PC-9 (cell line): ENCODE results near the gene PSMD1. TPM values are rescaled to one million over a fixed set of nuclear protein-coding genes. Genes with fewer than 3 reads are reported as not detected.

Experiments
- BruUV-seq: library from RNA; stranded (reverse); fragments of 400-500 nt; replicated peaks from 2 replicates; lab custom pipeline; 2021; lab: Mats Ljungman, UMichigan
- CTCF ChIA-PET: fragments of 300-600 bp; sonication (Branson Sonifier 250); formaldehyde crosslinking; loops from one replicate; lab custom pipeline; 2022; ENCODE audit warnings: antibody characterized with exemption; lab: Charles Lee
- POLR2A ChIA-PET: fragments of 300-600 bp; sonication (Branson Sonifier 250); formaldehyde crosslinking; loops from one replicate; lab custom pipeline; 2022; ENCODE audit warnings: antibody characterized with exemption; ENCODE audit not compliant: unreplicated experiment; lab: Charles Lee
- DNase-seq, 2 experiments: peaks; one replicate each; pipeline versions ENCODE4 v3.0.0 to v3.0.0-alpha.2; 2015 to 2022; ENCODE audit warnings: mixed read lengths in 1 of 2
- H2AFZ ChIP-seq: fragments of 200-600 bp; sonication (generic); 2 replicates; pipeline ENCODE4 v1.8.1; 2017; ENCODE audit warnings: antibody characterized with exemption
- H3F3A ChIP-seq: fragments of 200-600 bp; sonication (generic); 2 replicates; pipeline ENCODE4 v1.8.1; 2017; ENCODE audit warnings: antibody characterized with exemption, mild to moderate bottlenecking, low read depth; ENCODE audit not compliant: insufficient read depth
- H3K27ac ChIP-seq: fragments of 200-600 bp; sonication (generic); 2 replicates; pipeline ENCODE4 v1.6.1; 2016; ENCODE audit warnings: mixed run types
- H3K27me3 ChIP-seq: fragments of 200-600 bp; sonication (generic); 2 replicates; pipeline ENCODE4 v1.6.1; 2016; ENCODE audit warnings: low read depth, mixed run types; ENCODE audit not compliant: insufficient read depth
- H3K36me3 ChIP-seq: fragments of 200-600 bp; sonication (generic); 2 replicates; pipeline ENCODE4 v1.6.1; 2016; ENCODE audit warnings: low read depth, mixed run types
- H3K4me1 ChIP-seq: fragments of 200-600 bp; sonication (generic); replicated peaks from 2 replicates; pipeline ENCODE4 v1.6.1; 2016; ENCODE audit warnings: mixed run types; ENCODE audit not compliant: insufficient read depth
- H3K4me2 ChIP-seq: fragments of 200-600 bp; sonication (generic); 2 replicates; pipeline ENCODE4 v1.6.1; 2017; ENCODE audit warnings: mixed run types
- H3K4me3 ChIP-seq: fragments of 200-600 bp; sonication (generic); 2 replicates; pipeline ENCODE4 v1.6.1; 2016; ENCODE audit warnings: mixed run types
- H3K79me2 ChIP-seq: fragments of 200-600 bp; sonication (generic); 2 replicates; pipeline ENCODE4 v1.6.1; 2017; ENCODE audit warnings: low read depth, mixed run types
- H3K9me2 ChIP-seq: fragments of 200-600 bp; sonication (generic); 2 replicates; pipeline ENCODE4 v1.8.1; 2017; ENCODE audit warnings: mild to moderate bottlenecking; ENCODE audit not compliant: insufficient read depth
- H3K9me3 ChIP-seq: fragments of 200-600 bp; sonication (generic); 2 replicates; pipeline ENCODE4 v1.8.1; 2016; ENCODE audit warnings: low read depth; ENCODE audit not compliant: insufficient read depth
- H4K20me1 ChIP-seq: fragments of 200-600 bp; sonication (generic); 2 replicates; pipeline ENCODE4 v1.8.1; 2017; ENCODE audit not compliant: insufficient read depth
- EZH2 ChIP-seq: fragments of 200-600 bp; sonication (generic); IDR thresholded peaks from 2 replicates; pipeline ENCODE4 v1.8.0; 2017; ENCODE audit warnings: antibody characterized with exemption, low read depth
- intact Hi-C: fragments of 100-400 bp; cut with micrococcal nuclease; formaldehyde crosslinking; loops from one replicate; pipeline ENCODE4 v1.10.0; 2022; ENCODE audit not compliant: unreplicated experiment
- total RNA-seq: library from RNA; stranded (reverse); gene quantifications from 2 replicates; pipeline ENCODE4 v1.2.3, GENCODE V29; 2021
- TF ChIP-seq, protein P1 (sequence below): fragments of 200-600 bp; sonication (generic); conservative IDR thresholded peaks from 2 replicates; pipeline ENCODE4 v1.6.1; 2017; ENCODE audit warnings: mixed run types, antibody characterized with exemption, mild to moderate bottlenecking, moderate library complexity

Gene PSMD1
- total RNA-seq, 1 experiment from 2014 or later, result 119 TPM

- Histone ChIP-seq H3K4me3 (no peak overlapping the region), H3K27me3 (no peaks in the 10 kb centered on the region), H3K4me1 (no peaks in the 10 kb centered on the region), H4K20me1 (no peaks in the 10 kb centered on the region), H3K79me2 (no peaks in the 10 kb centered on the region), H3K36me3 (peaks cover 44% of the 10 kb centered on the region), H3K9me2 (no peaks in the 10 kb centered on the region), H3F3A (peaks cover 11% of the 10 kb centered on the region; the same call in 1 of the 2 replicates), H3K4me2 (no peak overlapping the region), H3K27ac (no peak overlapping the region), H2AFZ (no peak overlapping the region), H3K9me3 (no peaks in the 10 kb centered on the region)
- intact Hi-C loops, result no loop called here
- DNase-seq, result no peak
- BruUV-seq, result no TSS peak
- TF ChIP-seq, protein P1, sequence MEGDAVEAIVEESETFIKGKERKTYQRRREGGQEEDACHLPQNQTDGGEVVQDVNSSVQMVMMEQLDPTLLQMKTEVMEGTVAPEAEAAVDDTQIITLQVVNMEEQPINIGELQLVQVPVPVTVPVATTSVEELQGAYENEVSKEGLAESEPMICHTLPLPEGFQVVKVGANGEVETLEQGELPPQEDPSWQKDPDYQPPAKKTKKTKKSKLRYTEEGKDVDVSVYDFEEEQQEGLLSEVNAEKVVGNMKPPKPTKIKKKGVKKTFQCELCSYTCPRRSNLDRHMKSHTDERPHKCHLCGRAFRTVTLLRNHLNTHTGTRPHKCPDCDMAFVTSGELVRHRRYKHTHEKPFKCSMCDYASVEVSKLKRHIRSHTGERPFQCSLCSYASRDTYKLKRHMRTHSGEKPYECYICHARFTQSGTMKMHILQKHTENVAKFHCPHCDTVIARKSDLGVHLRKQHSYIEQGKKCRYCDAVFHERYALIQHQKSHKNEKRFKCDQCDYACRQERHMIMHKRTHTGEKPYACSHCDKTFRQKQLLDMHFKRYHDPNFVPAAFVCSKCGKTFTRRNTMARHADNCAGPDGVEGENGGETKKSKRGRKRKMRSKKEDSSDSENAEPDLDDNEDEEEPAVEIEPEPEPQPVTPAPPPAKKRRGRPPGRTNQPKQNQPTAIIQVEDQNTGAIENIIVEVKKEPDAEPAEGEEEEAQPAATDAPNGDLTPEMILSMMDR, result no peak
- no peak for TF ChIP-seq EZH2
- ChIA-PET POLR2A (no interaction called here), CTCF (no interaction called here)
Observed at GRCh38 chr2:231168460-231169139, 111.9 kb downstream of the PSMD1 start.

GRCh38 chr2:231169488-231169887 lies 112.8 kb downstream of the PSMD1 start:
- H3F3A ChIP-seq, result peaks cover 15% of the 10 kb centered on the region; the same call in 1 of the 2 replicates
- no peaks in the 10 kb centered on the region for H3K9me2 ChIP-seq
- no TSS peak for BruUV-seq
- no peak overlapping the region for H2AFZ ChIP-seq
- no peaks in the 10 kb centered on the region for H4K20me1 ChIP-seq
- no peak overlapping the region for H3K27ac ChIP-seq
- H3K36me3 ChIP-seq, result peaks cover 42% of the 10 kb centered on the region
- no peaks in the 10 kb centered on the region for H3K27me3 ChIP-seq
- no peak for DNase-seq
- no peak overlapping the region for H3K4me2 ChIP-seq
- TF ChIP-seq, protein P1, result no peak
- TF ChIP-seq EZH2, result no peak
- H3K9me3 ChIP-seq, result no peaks in the 10 kb centered on the region
- intact Hi-C loops, result no loop called here
- CTCF ChIA-PET, result no interaction called here
- POLR2A ChIA-PET, result no interaction called here
- H3K79me2 ChIP-seq, result no peaks in the 10 kb centered on the region
- no peaks in the 10 kb centered on the region for H3K4me1 ChIP-seq
- H3K4me3 ChIP-seq, result no peak overlapping the region

- no TSS peak for BruUV-seq
- Histone ChIP-seq H3K9me3 (no peaks in the 10 kb centered on the region), H3K79me2 (no peaks in the 10 kb centered on the region), H3K36me3 (peaks cover 39% of the 10 kb centered on the region), H3K9me2 (no peaks in the 10 kb centered on the region), H3K4me1 (no peaks in the 10 kb centered on the region), H3K27ac (no peak overlapping the region), H3K4me2 (no peak overlapping the region), H3K27me3 (no peaks in the 10 kb centered on the region), H4K20me1 (no peaks in the 10 kb centered on the region), H3F3A (peaks cover 20% of the 10 kb centered on the region; the same call in 1 of the 2 replicates), H2AFZ (no peak overlapping the region), H3K4me3 (no peak overlapping the region)
- ChIA-PET CTCF (no interaction called here), POLR2A (no interaction called here)
- DNase-seq, result no peak
- TF ChIP-seq, protein P1, result no peak
- TF ChIP-seq EZH2, result no peak
- intact Hi-C loops, result no loop called here
Observed at GRCh38 chr2:231170055-231170454, 113.4 kb downstream of the PSMD1 start.
